DMS53 treated with DMSO at 0.1 percent for 48 hours (cell line): ENCODE data around the gene PRRT1.
"Not testable (repeated sequence)": the region's sequence is repeated elsewhere in the genome, so short reads cannot be mapped to it uniquely, and the experiment has no call there.

Experiments used
- DNase-seq: peaks from one replicate; lab custom pipeline; 2025; ENCODE audit not compliant: unreplicated experiment; lab: John Stamatoyannopoulos, UW

The PRRT1 gene

DNA sequence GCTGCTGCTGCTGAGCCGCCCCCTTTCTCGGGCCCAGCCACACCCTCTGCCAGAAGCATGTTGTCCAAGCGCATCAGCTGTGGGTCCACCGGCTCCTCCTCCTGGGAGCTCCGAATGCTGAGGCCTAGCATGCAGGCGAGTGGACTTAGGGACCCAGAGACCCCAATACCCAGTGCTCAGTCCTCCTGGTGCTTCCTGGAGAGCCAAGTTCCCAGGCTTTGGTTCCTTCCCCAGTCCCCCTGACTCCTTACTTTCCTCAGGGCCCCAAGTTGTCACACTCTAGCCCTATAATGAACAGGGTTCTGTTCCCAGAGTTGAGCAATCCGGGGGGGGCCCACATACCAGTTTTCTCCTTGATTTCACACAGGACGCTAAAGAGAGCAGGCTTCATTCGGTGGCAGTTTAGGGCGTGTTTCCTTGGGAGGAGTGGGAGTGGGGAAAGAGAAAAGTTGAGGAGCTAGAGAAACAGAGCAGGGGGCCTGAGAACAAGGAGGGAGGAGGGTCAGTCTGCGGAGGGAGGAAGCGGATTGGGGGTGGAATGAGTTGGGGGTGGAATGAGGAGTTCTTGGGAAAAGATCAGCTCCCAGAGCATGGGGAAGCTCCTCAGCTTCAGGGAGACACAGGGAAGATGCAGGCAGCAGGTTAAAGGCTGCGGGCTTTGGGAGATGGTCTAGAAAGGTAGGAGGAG, 36.8 kb upstream of the PRRT1 start:
- DNase-seq, result no peak

DNA sequence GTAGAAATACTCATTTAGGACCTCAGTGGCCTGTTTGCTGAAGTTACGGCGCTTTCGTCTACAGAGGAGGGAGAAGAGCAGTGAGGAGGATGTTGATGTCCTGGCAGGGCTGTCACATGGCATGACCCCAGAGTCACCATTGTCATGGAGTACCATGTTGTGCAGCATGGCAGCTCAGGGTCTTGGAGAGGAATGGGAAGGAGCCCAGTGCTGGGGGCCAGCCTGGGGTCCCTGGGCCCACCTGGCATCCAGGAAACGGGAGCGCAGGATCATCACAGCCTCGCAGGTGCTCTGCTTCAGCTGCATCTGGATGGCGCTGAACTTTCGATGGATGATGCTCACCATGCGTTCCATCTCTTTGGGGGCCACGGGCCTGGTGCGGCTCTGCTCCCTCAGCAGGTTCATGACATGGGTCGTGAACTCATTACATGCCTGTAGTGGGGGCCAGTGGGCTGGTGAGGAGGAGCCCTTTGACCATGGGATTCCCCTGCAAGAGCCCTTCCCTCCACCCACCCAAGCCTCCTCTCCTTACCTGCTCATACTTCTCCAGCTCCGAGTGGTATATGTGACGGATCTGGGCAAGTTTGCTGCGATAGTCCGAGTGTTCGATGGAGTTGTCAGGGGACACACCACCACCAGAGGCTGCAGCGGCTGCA, 36.1 kb upstream of the PRRT1 start:
- not testable (repeated sequence) for DNase-seq

DNA sequence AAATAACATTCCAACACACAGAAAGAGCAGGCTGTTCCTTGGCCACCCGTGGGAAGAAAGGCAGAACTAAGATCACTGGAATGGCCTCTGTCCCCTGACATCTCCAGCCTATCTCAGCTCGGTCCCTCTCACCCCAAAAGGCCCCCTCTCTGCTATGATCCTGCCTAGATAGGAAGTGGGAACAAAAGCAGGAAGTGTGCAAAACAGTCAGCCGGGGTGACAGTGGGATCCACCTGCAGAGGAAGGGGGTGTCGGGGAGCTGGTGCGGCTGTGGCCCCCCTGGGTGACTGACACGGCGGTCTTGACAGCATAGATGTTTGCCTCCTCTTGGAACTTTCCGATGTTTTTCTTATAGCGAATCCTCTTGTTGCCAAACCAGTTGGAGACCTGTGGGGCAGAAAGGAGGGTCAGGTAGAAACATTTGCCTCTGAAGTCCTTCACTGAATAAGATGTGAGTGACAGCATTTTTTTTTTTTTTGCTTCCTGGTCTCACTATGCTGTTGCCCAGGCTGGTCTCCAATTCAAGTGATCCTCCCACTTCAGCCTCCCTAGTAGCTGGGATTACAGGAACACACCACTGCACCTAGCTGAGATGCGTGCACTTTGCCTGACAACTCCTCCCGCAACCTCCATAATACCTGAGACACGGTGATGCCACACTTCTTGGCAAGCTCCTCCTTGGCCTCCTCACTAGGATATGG, 35.4 kb upstream of the PRRT1 start:
- DNase-seq, result no peak

- not testable (repeated sequence) for DNase-seq
Observed at GRCh38 chr6:32186151-32186840, 34.6 kb upstream of the PRRT1 start.

DNA sequence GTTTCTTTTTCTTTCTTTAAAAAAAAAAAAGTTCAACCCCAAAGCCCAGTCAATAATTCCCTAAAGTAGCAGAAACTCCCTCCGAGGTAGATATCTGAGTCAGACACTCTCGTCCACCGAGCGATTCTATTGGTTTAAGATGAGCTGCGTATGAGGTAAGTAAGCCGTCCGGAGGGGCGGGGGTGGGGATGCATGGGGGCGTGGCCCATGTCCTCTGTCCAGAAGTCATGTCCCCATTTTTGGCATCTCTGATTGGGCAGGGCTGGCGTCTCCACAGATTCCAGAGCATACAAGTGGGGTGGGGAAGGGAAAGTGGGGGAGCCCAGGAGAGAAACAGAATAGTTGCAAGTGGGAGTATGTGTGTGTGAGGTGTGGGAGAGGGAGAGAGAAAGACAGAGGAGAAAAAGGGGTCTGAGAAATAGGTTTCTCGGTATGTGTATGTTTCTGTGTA, 34.0 kb upstream of the PRRT1 start:
- DNase-seq, result not testable (repeated sequence)

DNA sequence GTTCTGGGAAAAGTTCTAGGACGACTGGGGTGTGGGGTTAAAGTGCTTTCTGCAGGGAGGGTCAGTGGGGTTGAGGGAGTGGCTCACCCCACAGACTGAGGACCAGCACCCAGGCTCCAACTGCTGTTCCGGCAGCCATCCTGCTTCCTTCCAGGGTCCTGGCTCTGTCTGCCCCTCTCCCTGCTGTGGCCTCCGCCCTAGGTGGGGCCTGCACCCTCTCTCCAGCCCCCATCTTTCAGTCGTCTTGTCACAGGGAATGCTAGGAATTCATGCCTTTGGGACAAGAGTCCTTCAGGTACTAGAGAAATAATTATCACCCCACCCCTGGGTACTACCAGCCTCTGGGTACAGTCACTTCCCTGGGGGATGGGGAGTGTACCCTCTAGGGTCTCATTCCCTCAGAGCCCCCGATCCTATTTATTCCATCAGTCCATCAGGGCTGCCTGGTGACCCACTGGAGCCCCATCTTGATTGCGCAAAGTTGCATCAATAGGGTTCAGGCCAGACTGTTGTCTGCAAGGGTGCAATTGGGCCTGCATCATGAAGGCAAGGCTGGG, 32.4 kb upstream of the PRRT1 start, which contains the start of gene AGER:
Gene AGER, minus strand, starts transcription at position 170 of the 557 bp plus-strand sequence. Its CDS starts 31 bp downstream, at position 139.
- DNase-seq, result no peak

DNA sequence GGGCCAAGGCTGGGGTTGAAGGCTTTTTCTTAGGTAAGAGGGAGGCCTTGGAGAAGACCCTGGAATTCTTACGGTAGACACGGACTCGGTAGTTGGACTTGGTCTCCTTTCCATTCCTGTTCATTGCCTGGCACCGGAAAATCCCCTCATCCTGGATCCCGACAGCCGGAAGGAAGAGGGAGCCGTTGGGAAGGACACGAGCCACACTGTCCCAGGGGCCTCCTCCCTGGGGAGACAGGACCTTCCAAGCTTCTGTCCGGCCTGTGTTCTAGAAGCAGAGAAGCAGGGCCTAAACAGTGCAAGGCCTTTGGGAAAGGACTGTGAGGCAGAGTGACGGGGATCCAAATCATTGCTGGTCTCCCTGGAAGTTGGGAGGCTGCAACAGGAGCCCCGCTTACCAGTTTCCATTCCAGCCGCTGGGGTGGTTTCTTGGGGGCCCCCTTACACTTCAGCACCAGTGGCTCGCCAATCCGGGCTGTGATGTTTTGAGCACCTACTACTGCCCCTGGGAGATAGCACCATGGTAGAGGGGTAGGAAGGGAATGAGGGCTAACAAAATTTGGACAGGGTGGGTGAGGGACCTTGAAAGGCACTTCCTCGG, 31.8 kb upstream of the PRRT1 start:
- no peak for DNase-seq

DNA sequence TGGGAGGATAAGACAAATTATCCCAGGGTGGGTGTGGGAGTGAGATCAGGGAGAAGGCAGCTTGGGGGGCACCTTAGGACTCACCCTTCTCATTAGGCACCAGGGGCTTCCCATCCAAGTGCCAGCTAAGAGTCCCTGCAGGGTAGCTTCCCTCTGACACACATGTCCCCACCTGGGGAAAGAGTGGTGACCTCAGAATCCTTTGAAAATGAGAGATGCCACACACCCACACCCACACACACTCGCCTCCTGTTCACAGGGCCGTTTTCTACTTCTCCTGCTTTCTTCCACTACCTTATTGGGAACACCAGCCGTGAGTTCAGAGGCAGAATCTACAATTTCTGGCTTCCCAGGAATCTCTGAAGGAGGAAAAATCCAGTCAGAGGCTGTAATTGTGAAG, 31.3 kb upstream of the PRRT1 start:
- DNase-seq, result no peak

DNA sequence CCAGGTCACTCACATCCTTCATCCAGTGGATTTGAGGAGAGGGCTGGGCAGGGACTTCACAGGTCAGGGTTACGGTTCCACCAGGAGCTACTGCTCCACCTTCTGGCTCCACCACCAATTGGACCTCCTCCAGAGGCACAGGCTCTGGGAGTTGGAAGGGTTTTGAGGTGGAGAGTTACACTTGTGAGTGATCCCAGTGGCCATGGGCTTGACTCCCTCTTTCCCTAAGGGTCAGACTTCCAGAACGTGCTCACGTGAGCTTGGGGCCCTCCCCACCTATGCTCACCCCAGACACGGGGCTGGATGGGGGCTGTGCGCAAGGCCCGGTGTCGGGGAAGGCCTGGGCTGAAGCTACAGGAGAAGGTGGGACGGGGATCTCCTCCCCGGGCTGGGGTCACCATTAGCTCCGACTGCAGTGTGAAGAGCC, 30.8 kb upstream of the PRRT1 start:
- DNase-seq, result no peak

- DNase-seq, result no peak
Observed at GRCh38 chr6:32181915-32182529, 30.3 kb upstream of the PRRT1 start.

GRCh38 chr6:32181148-32181702, 29.5 kb upstream of the PRRT1 start:
- DNase-seq, result no peak

GRCh38 chr6:32179766-32180405, 28.1 kb upstream of the PRRT1 start:
- no peak for DNase-seq

DNA sequence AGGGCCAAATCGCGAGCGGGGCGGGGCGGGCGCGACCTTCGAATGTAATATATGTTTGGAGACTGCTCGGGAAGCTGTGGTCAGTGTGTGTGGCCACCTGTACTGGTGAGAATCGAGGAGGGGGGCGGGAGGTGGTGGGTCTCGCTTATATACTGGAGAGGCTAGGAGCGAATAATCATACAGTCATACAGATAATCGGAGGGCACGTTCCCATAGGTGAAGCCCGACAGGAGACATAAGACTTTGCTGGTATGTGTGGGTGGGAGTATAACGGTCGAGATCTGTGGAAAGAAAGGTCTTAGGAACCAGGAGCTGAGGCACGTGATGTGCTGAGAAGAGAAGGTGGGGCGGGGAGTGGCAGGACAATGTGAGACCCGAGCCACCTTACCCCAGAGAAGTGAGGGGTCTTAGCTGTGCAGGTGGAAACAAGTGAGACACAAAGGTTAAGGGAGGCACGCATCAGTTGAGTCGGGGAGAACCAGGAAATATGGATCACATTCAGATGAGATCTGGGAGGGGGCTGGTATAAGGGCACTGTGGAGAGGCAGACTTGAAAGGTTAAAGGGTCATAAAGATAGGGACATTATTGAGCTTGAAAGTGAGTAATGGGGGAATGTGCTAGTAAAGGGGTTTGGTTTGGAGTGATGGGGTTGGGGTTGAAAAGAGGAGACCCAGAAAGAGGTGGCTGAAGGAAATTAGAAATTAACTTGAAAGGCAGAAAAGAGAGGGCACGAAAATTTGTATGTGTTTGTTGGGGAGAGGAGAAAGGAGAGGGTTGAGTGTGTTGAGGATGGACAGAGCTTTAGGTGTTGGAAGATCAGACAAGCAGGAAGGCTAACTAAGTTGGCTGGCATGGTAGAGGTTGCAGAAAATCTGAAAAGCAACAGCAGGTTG, 27.1 kb upstream of the PRRT1 start:
- no peak for DNase-seq

DNA sequence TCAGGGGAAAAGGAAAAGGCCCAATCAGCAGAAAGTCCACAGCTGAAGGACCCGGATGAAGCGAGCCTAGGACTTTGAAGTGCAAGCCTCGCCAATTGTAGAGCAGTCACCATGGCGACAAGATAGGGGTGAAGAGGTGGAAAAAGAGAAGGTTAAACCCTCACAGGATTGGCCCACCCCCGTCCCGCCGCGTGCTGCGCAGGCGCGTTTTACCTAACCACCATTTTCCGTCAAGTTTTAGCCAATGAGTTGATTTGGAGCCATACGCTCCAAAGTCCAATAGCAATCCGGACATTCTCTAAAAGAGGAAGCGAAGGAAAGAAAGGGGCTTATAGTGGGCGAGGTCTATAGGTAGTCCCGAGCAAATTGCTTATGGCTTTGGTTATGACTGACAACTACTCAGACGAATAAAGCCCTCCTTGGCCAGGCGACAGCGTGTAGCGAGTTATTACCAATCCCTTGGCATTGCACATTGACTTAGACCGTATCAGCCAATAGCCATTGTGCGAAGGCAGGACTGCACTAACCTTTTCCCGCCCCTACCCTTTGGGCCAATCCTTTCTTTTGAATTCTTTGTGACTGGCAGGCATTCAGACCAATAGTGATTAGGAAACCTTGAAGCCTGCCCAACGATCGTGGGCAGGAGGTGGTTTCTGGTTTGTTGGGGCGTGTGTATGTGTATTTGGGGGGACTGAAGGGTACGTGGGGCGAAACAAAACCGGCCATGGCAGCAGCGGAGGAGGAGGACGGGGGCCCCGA, 26.2 kb upstream of the PRRT1 start, which contains the start of gene RNF5:
Gene RNF5, plus strand, starts transcription at position 618 of the 759 bp plus-strand sequence. Its CDS starts 107 bp downstream, at position 725.
- DNase-seq, result peak; percentile 99

DNA sequence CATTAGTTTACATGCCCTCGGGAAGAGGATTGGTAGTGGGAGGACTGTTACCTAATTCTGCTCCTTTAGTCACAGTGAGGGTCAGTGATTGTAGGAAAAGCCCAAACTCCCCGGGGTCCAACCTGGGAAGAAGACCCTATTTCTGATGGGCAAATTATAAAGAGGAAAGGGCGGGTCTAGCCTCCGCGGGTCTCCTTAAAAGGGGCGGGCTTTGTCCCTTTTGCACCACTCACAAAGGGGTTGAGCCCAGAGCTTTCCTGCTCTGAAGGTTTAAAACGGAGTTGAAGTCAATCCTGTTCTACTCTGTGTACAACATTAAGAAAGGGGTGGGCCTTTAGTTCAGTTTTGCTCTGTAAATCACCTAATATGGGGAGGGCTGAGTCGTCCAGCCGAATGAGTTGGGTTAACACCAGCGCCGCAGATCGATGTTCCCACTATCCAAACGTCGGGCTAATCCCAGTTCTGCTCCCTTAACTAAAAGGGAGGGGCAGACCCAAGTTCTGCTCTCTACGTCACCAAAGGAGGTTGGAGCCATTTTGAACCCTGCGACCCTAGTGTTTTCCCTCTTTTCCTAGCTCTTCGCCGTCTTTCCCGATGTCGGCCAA, 25.5 kb upstream of the PRRT1 start:
- peak; percentile 85 for DNase-seq

DNA sequence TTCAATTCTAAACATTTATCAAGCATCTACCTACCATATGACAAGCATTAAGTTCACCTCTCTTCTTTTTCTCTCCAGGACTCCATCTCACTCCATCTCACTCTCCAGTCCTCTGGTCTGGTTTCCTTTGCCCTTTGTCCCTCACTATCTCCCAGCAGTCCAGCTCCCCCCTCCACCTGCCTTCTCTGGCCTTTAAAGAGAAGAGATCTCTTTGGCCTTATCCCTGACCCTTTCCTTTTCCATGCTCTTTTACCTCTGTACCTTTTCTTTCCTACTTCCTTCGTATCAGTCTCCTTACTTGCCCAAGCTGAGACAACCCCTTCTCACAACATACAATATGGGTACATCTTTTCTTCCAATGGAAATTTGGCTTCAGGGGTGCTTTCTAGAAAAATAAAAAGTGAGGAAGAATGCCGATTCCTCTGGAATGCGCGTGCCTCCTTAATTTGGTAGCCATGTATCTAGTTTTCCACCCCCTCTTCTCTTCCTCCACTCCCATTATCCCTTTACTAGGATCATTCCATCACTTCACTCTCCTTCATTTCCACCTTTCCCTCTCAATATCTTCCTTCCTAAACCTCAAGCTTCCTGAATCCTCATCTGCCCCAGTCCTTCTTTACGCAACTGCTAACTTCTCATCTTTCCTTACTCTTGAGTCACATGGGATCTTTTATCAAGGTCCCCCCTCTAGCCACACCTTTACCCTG, 24.9 kb upstream of the PRRT1 start:
- DNase-seq, result no peak
